ENCODE data around the gene ANKRD11. TPM values are rescaled to one million over a fixed set of nuclear protein-coding genes. Genes with fewer than 3 reads are reported as not detected.

The ANKRD11 gene
- total RNA-seq, 1 experiment from 2014 or later, result 266 TPM

GRCh38 chr16:89286096-89286495 is 204.3 kb downstream of the ANKRD11 start:
- BruUV-seq (replicated peaks), result no TSS peak
- no peak for TF ChIP-seq CBX3 (IDR thresholded peaks at IDR 0.05; ENCODE audit: low read depth)
- TF ChIP-seq, protein P1, sequence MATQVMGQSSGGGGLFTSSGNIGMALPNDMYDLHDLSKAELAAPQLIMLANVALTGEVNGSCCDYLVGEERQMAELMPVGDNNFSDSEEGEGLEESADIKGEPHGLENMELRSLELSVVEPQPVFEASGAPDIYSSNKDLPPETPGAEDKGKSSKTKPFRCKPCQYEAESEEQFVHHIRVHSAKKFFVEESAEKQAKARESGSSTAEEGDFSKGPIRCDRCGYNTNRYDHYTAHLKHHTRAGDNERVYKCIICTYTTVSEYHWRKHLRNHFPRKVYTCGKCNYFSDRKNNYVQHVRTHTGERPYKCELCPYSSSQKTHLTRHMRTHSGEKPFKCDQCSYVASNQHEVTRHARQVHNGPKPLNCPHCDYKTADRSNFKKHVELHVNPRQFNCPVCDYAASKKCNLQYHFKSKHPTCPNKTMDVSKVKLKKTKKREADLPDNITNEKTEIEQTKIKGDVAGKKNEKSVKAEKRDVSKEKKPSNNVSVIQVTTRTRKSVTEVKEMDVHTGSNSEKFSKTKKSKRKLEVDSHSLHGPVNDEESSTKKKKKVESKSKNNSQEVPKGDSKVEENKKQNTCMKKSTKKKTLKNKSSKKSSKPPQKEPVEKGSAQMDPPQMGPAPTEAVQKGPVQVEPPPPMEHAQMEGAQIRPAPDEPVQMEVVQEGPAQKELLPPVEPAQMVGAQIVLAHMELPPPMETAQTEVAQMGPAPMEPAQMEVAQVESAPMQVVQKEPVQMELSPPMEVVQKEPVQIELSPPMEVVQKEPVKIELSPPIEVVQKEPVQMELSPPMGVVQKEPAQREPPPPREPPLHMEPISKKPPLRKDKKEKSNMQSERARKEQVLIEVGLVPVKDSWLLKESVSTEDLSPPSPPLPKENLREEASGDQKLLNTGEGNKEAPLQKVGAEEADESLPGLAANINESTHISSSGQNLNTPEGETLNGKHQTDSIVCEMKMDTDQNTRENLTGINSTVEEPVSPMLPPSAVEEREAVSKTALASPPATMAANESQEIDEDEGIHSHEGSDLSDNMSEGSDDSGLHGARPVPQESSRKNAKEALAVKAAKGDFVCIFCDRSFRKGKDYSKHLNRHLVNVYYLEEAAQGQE (IDR thresholded peaks at IDR 0.05; ENCODE audit: low read depth), result no peak
- TF ChIP-seq, protein P2, sequence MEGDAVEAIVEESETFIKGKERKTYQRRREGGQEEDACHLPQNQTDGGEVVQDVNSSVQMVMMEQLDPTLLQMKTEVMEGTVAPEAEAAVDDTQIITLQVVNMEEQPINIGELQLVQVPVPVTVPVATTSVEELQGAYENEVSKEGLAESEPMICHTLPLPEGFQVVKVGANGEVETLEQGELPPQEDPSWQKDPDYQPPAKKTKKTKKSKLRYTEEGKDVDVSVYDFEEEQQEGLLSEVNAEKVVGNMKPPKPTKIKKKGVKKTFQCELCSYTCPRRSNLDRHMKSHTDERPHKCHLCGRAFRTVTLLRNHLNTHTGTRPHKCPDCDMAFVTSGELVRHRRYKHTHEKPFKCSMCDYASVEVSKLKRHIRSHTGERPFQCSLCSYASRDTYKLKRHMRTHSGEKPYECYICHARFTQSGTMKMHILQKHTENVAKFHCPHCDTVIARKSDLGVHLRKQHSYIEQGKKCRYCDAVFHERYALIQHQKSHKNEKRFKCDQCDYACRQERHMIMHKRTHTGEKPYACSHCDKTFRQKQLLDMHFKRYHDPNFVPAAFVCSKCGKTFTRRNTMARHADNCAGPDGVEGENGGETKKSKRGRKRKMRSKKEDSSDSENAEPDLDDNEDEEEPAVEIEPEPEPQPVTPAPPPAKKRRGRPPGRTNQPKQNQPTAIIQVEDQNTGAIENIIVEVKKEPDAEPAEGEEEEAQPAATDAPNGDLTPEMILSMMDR (IDR thresholded peaks at IDR 0.05 in 2 of 3, conservative IDR thresholded peaks at IDR 0.05 in 1 of 3; ENCODE audit: borderline replicate concordance in 1 of 3, insufficient read depth in 1 of 3, low read depth in 2 of 3, low read length in 2 of 3), result no peak
- TF ChIP-seq ZNF274 (IDR thresholded peaks at IDR 0.05; ENCODE audit: low read depth, low read length), result no peak
- no peak for TF ChIP-seq CEBPB (IDR thresholded peaks at IDR 0.05; ENCODE audit: low read depth)
- no peak for TF ChIP-seq SP1 (IDR thresholded peaks at IDR 0.05; ENCODE audit: low read depth)
- TF ChIP-seq TCF7L2 (IDR thresholded peaks at IDR 0.05; ENCODE audit: borderline replicate concordance, extremely low read depth, insufficient read depth, insufficient read length), result no peak
- no peak for TF ChIP-seq EGR1 (IDR thresholded peaks at IDR 0.05; ENCODE audit: low read depth)
- no peak for TF ChIP-seq MAX (IDR thresholded peaks at IDR 0.05)
- POLR2A ChIA-PET, result no interaction called here

More at GRCh38 chr16:89286096-89286495, 204.3 kb downstream of the ANKRD11 start:
- ChIA-PET CTCF (no interaction called here), RAD21 (ENCODE audit: low non-redundant PET in 1 of 2, low total read pairs in 2 of 2, uncharacterized antibody in 2 of 2, unreplicated experiment in 2 of 2) (no interaction called here)
- Histone ChIP-seq H3K27me3 (ENCODE audit: insufficient read depth, low read length) (no peaks in the 10 kb centered on the region), H3K9me2 (ENCODE audit: insufficient read depth) (no peaks in the 10 kb centered on the region), H2AFZ (ENCODE audit: low read depth, low read length, poor library complexity, severe bottlenecking) (no peak overlapping the region), H3K79me2 (ENCODE audit: insufficient read depth, low read length) (peaks cover 24% of the 10 kb centered on the region; the same call in 1 of the 2 replicates), H3K4me3 (replicated peaks in 1 of 2; ENCODE audit: low read depth in 1 of 2, low read length in 2 of 2) (no peak overlapping the region), H4K20me1 (ENCODE audit: insufficient read depth) (peaks cover 3% of the 10 kb centered on the region; the same call in 1 of the 2 replicates), H3K4me2 (ENCODE audit: low read length) (no peak overlapping the region), H3K27ac (ENCODE audit: low read depth, low read length) (no peak overlapping the region; the same call in 1 of the 2 replicates), H3K4me1 (ENCODE audit: control insufficient read depth in 1 of 2, insufficient read depth in 2 of 2, low read length in 2 of 2) (no peaks in the 10 kb centered on the region), H3K36me3 (ENCODE audit: control insufficient read depth in 1 of 2, insufficient read depth in 2 of 2, low read length in 2 of 2) (peaks cover 52 to 61% of the 10 kb centered on the region in 2 experiments; a peak in 3 of 4 replicates), H3K9me3 (ENCODE audit: control insufficient read depth in 1 of 2, insufficient read depth in 1 of 2, low read depth in 1 of 2, low read length in 2 of 2) (no peaks in the 10 kb centered on the region), H3K9ac (ENCODE audit: low read length) (no peak overlapping the region)
- intact Hi-C loops (cut with micrococcal nuclease), result no loop called here
- ATAC-seq, result no peak
- no peak for DNase-seq (ENCODE audit: low read depth, low spot score)

Measured in HCT116 (cell line).